ENCODE measurements around the gene CCDC71L.

Gene CCDC71L

DNA sequence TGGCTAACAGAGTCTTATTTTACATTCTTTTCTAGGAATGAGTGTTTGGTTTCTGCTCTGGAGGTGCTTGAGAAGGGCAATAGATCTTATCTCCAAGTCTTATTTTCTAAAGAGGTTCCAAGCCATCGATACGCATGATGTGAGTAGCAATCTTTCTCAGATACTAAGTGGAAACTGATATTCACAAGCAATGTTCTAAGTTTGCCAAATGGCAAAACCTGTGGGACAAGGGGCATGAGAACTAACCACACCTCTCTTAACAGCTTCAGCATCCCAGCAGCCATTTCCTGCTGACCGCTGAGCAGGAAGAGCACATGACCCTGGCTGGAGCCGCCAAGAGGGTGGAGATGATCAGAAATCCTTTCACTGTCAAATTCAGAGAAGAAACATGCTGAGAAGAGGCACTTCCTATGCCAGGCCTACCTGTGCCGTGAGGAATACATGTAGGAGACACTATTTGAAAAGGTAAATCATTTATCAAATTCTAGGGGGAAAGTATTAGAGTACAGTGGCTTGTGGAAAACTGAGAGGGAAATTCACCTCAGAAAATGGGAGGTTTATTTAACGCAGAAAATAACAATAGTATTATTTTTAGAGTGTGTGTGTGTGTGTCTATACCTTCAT lies 35.2 kb downstream of the CCDC71L start:
- TF ChIP-seq, protein P1, sequence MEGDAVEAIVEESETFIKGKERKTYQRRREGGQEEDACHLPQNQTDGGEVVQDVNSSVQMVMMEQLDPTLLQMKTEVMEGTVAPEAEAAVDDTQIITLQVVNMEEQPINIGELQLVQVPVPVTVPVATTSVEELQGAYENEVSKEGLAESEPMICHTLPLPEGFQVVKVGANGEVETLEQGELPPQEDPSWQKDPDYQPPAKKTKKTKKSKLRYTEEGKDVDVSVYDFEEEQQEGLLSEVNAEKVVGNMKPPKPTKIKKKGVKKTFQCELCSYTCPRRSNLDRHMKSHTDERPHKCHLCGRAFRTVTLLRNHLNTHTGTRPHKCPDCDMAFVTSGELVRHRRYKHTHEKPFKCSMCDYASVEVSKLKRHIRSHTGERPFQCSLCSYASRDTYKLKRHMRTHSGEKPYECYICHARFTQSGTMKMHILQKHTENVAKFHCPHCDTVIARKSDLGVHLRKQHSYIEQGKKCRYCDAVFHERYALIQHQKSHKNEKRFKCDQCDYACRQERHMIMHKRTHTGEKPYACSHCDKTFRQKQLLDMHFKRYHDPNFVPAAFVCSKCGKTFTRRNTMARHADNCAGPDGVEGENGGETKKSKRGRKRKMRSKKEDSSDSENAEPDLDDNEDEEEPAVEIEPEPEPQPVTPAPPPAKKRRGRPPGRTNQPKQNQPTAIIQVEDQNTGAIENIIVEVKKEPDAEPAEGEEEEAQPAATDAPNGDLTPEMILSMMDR (conservative IDR thresholded peaks at IDR 0.05), result no peak
- H3K27ac ChIP-seq, result no peak overlapping the region

DNA sequence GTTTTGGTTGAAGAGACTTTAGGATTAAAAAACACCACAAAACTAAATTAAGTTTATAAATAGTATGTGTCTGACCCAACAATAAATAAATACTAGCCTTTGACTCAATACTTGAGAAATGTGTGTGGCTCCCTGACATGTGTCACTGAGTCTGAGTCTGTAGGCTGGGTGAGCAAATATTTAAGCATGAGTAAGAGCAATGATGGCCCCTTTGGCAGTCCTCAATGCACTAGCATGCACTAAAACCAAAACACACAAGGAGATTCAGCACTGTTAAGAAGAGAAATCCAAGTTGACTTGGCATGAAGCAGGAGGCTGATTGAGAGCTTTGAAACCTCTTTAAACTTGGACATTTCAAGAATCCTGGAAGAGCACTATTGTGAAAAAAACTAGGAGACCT lies 37.1 kb downstream of the CCDC71L start:
- H3K27ac ChIP-seq, result peak overlapping the region; percentile 44
- TF ChIP-seq, protein P1 (conservative IDR thresholded peaks at IDR 0.05), result no peak

DNA sequence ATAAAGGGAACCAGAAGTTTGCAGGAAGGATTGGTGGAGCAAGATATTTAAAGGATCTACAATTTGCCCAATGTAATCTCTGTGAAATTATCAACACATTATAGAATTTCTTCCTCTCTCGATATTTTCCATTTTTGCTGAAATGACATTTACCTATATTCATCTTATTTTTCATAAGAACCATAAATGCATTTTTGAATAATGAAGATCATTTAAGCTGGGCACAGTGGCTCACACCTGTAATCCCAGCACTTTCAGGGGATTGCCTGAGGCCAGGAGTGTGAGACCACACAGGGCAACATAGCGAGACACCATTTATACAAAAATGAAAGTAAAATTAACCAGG lies 37.7 kb downstream of the CCDC71L start:
- H3K27ac ChIP-seq, result peak overlapping the region; percentile 44
- TF ChIP-seq, protein P1 (conservative IDR thresholded peaks at IDR 0.05), result no peak

DNA sequence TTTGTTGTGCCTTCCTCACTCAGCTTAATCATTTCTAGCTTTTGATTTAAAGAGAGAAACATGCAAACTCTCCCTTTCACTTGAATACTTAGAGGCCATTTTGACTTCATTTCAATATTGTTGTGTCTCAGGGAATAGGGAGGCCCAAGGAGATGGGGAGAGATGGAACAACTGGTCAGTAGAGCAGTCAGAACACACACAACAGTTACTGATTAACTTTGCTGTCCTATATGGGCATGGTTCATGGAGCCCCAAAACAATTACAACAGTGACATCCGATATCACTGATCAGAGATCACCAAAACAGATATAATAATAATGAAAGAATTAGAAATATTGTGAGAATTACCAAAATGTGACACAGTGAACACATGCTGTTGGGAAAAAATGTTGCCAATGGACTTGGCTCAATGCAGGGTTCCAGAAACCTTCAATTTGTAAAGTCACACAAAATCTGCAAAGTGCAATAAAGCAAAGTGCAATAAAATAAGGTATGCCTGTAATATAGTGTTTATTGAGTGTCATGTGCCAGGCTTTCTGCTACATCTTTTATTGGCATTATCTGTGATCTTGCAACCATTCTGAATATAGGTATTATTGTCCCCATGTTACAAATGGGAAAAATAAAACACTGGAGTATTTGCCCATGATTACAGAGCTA lies 38.2 kb downstream of the CCDC71L start:
- H3K27ac ChIP-seq, result peak overlapping the region; percentile 44; the same call in 1 of the 2 replicates
- TF ChIP-seq, protein P1 (conservative IDR thresholded peaks at IDR 0.05), result no peak

DNA sequence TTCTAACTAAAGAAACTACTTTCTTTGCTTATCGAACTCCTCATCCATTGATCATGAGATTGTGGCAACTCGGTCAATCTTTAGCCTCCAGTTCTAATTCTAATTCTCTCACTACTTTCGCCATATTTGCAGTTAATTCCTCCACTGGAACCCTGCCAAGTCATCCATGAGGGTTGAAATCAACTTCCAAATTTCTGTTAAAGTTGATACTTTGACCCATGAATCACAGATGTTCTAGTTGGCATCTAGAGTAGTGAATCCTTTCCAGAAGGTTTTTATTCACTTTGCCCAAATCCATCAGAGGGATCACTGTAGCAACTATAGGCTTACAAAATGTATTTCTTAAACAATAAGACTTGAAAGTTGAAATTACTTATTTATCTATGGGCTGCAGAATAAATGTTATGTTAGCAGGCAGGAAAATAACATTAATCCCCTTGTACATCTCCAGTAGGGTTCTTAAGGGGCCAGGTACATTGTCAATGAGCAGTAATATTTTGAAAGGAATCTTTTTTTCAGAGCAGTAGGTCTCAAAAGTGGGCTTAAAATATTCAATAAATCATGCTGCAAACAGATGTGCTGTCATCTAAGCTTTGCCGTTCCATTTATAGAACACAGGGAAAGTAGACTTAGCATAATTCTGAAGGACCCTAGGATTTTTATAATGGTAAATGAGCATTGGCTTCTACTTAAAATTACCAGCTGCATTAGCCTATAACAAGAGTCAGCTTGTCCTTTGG lies 39.4 kb downstream of the CCDC71L start:
- TF ChIP-seq, protein P1 (conservative IDR thresholded peaks at IDR 0.05), result no peak
- H3K27ac ChIP-seq, result no peak overlapping the region

DNA sequence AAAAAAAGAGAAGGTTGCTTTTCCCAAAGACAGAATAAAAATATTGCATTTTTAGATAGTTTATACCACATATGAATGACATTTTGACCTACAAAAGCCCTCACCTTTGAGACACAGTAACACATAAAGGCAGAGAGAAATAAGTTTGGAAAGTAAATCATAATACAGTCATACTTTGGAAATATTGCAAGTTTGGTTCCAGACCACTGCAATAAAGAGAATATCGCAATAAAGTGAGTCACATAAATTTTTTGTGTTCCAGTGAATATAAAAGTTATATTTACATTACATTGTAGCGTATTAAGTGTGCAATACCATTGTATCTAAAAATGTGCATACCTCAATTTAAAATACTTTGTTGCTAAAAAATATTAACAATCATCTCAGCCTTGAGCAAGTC lies 40.3 kb downstream of the CCDC71L start:
- TF ChIP-seq, protein P1 (conservative IDR thresholded peaks at IDR 0.05), result no peak
- no peak overlapping the region for H3K27ac ChIP-seq

DNA sequence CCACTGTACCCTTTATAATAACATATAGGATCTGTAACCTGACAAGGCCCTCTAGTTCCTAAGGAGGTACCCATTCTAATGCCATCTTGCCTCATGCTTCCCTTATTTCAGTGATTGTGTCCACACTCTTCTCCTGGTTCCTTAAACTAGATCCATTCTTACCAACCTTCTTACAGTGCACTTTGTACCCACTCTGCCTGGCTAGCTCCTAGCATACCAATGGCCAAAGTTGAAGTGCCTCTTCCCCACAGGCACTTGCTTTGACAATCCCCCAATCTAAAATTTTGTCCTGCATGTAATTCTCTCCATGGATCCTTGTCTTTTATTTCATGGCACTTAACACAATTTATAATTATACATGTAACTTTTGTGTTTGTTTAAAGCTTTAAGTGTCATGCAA lies 40.9 kb downstream of the CCDC71L start:
- H3K27ac ChIP-seq, result no peak overlapping the region
- TF ChIP-seq, protein P1 (conservative IDR thresholded peaks at IDR 0.05), result no peak
